Activated naive CD8-positive, alpha-beta T cell treated with anti-CD3 and anti-CD28 coated beads, Interleukin-2, amount 50 U/mL, for 24 hours (primary cell): ENCODE data around the gene PRSS57.

Experiments used
- ATAC-seq: fragments of 150-1000 bp; cut with Tn5 transposase; one replicate; pipeline ENCODE4 v1.10.0; 2021
- DNase-seq: peaks from one replicate; pipeline ENCODE4 v3.0.0; 2021
- H3K27ac Mint-ChIP-seq: one replicate; pipeline ENCODE4 v1.8.0; 2021; ENCODE audit warnings: mild to moderate bottlenecking, mixed read lengths
- H3K27me3 Mint-ChIP-seq: one replicate; pipeline ENCODE4 v1.8.0; 2021; ENCODE audit warnings: mixed read lengths
- H3K36me3 Mint-ChIP-seq: one replicate; pipeline ENCODE4 v1.8.0; 2021; ENCODE audit warnings: low read depth, mixed read lengths
- H3K4me1 Mint-ChIP-seq: one replicate; pipeline ENCODE4 v1.8.0; 2021; ENCODE audit warnings: mixed read lengths
- H3K4me3 Mint-ChIP-seq: one replicate; pipeline ENCODE4 v1.8.0; 2021; ENCODE audit warnings: mild to moderate bottlenecking, moderate library complexity, mixed read lengths
- H3K9me3 Mint-ChIP-seq: one replicate; pipeline ENCODE4 v1.8.0; 2021; ENCODE audit warnings: mixed read lengths

PRSS57 gene

GRCh38 chr19:688992-689391 is 6.3 kb downstream of the PRSS57 start:
- ATAC-seq, result no peak
- Mint-ChIP-seq H3K27ac (no peak overlapping the region), H3K9me3 (no peaks in the 10 kb centered on the region), H3K4me1 (no peaks in the 10 kb centered on the region), H3K36me3 (no peaks in the 10 kb centered on the region), H3K27me3 (no peaks in the 10 kb centered on the region), H3K4me3 (no peak overlapping the region)
- no peak for DNase-seq

DNA sequence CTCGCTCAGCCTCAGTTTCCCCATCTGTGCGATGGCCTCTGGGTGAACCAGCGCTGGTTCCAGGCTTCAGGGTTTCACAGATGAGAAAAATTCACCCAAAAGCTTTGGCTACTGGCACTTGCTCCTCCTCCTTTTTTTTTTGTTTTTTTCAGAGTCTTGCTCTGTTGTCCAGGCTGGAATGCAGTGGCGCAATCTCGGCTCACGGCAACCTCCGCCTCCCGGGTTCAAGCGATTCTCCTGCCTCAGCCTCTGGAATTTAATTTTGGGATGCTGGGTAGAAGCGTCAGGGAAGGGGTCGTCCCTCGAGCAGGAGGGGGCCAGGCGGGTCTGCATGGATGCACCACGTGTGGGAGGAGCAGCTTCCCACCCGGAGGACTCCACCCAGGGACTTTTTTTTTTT is 7.0 kb downstream of the PRSS57 start:
- no peak overlapping the region for H3K4me3 Mint-ChIP-seq

GRCh38 chr19:687569-688166 is 7.6 kb downstream of the PRSS57 start:
- H3K9me3 Mint-ChIP-seq, result no peaks in the 10 kb centered on the region
- H3K4me3 Mint-ChIP-seq, result no peak overlapping the region
- H3K4me1 Mint-ChIP-seq, result no peaks in the 10 kb centered on the region
- ATAC-seq, result no peak
- H3K27me3 Mint-ChIP-seq, result no peaks in the 10 kb centered on the region
- H3K27ac Mint-ChIP-seq, result no peak overlapping the region
- no peaks in the 10 kb centered on the region for H3K36me3 Mint-ChIP-seq
- DNase-seq, result no peak

More for the DNA sequence above, 7.0 kb downstream of the PRSS57 start:
- ATAC-seq (no peak), DNase-seq (no peak)
- H3K36me3 Mint-ChIP-seq, result no peaks in the 10 kb centered on the region
- H3K27ac Mint-ChIP-seq, result no peak overlapping the region
- H3K9me3 Mint-ChIP-seq, result no peaks in the 10 kb centered on the region
- no peaks in the 10 kb centered on the region for H3K4me1 Mint-ChIP-seq
- H3K27me3 Mint-ChIP-seq, result no peaks in the 10 kb centered on the region

GRCh38 chr19:686589-687297 is 8.5 kb downstream of the PRSS57 start:
- H3K36me3 Mint-ChIP-seq, result no peaks in the 10 kb centered on the region
- H3K4me1 Mint-ChIP-seq, result no peaks in the 10 kb centered on the region
- H3K27ac Mint-ChIP-seq, result no peak overlapping the region
- H3K27me3 Mint-ChIP-seq, result no peaks in the 10 kb centered on the region
- H3K9me3 Mint-ChIP-seq, result no peaks in the 10 kb centered on the region
- ATAC-seq, result no peak
- no peak overlapping the region for H3K4me3 Mint-ChIP-seq
- no peak for DNase-seq

DNA sequence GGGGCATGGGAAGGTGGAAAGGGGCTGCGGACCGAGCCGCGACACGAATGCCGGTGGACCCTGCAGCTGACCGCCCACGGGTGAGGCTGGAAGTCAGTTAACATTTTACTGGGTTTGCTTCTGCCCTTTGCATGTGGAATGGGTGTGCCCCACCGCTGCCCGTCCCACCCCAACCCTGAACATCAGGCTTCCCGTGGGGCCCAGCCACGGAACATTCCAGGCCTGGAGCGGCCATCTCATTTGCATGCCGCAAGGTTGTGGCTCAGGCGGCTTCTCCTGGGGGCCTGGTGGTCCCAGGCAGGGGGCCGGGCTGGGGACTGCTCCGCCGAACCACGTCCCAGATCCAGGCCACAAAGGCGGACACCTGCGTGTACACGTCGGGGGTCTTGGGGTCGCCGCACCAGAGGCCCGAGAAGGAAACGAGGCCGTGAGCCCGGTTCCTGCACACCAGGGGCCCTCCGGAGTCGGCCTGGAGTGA is 9.8 kb downstream of the PRSS57 start:
- H3K36me3 Mint-ChIP-seq, result no peaks in the 10 kb centered on the region

GRCh38 chr19:682678-683320 is 12.5 kb downstream of the PRSS57 start:
- H3K36me3 Mint-ChIP-seq, result no peaks in the 10 kb centered on the region

More for the DNA sequence above, 9.8 kb downstream of the PRSS57 start:
- DNase-seq (no peak), ATAC-seq (no peak)
- Mint-ChIP-seq H3K9me3 (no peaks in the 10 kb centered on the region), H3K27me3 (no peaks in the 10 kb centered on the region), H3K27ac (no peak overlapping the region), H3K4me3 (no peak overlapping the region), H3K4me1 (no peaks in the 10 kb centered on the region)

GRCh38 chr19:681029-682019 is 13.9 kb downstream of the PRSS57 start:
- H3K4me3 Mint-ChIP-seq, result peak overlapping the region; percentile 77
- peak overlapping the region; percentile 94 for H3K27ac Mint-ChIP-seq
- DNase-seq, result peak; percentile 95
- peaks cover 5% of the 10 kb centered on the region for H3K27me3 Mint-ChIP-seq
- peaks cover 5% of the 10 kb centered on the region for H3K4me1 Mint-ChIP-seq
- no peaks in the 10 kb centered on the region for H3K9me3 Mint-ChIP-seq
- no peak for ATAC-seq
- no peaks in the 10 kb centered on the region for H3K36me3 Mint-ChIP-seq

More at GRCh38 chr19:682678-683320, 12.5 kb downstream of the PRSS57 start:
- ATAC-seq (no peak), DNase-seq (no peak)
- Mint-ChIP-seq H3K27ac (no peak overlapping the region), H3K4me3 (no peak overlapping the region), H3K4me1 (peaks cover 5% of the 10 kb centered on the region), H3K9me3 (no peaks in the 10 kb centered on the region), H3K27me3 (no peaks in the 10 kb centered on the region)

- peak; percentile 99 for DNase-seq
- ATAC-seq, result peak; percentile 78
- H3K4me1 Mint-ChIP-seq, result peaks cover 6% of the 10 kb centered on the region
- H3K36me3 Mint-ChIP-seq, result no peaks in the 10 kb centered on the region
- peak overlapping the region; percentile 77 for H3K4me3 Mint-ChIP-seq
- H3K27ac Mint-ChIP-seq, result peak overlapping the region; percentile 94
- H3K9me3 Mint-ChIP-seq, result no peaks in the 10 kb centered on the region
- H3K27me3 Mint-ChIP-seq, result peaks cover 7% of the 10 kb centered on the region
Observed at GRCh38 chr19:680287-681028, 14.8 kb downstream of the PRSS57 start.

GRCh38 chr19:679418-680286 is 15.6 kb downstream of the PRSS57 start:
- Mint-ChIP-seq H3K4me1 (peaks cover 11% of the 10 kb centered on the region), H3K36me3 (no peaks in the 10 kb centered on the region), H3K27ac (peak overlapping the region; percentile 94), H3K4me3 (peak overlapping the region; percentile 71), H3K27me3 (peaks cover 14% of the 10 kb centered on the region), H3K9me3 (no peaks in the 10 kb centered on the region)
- DNase-seq (peak; percentile 55), ATAC-seq (peak; percentile 16)

DNA sequence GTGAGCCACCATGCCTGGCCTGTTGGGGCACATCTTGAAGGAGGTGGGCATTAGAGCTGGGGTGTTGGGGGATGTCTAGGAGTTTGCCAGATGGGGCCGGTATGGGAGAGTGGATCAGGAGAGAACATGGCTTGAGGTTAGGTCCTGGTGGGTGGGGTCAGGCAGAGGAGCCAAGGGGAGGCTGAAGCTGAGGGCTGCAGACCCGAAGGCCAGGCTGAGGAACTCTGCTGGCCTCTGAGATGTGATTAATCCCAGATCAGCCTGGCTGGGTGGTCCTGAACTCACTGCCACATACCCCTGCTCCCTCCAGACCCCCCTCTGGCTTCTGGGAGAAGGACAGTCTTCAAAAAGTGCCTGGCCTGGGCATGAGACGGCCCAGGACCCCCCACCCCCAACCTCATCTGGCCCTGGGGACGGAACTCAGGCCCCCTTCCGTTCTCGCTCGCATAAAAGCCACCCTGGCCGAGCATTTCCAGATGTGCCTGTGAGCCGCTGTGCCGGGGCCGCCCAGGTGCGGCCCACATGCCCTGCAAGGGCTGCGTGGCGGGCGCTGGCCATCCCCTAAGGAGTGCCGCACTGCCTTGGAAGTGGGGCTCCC is 16.4 kb downstream of the PRSS57 start:
- no peaks in the 10 kb centered on the region for H3K9me3 Mint-ChIP-seq
- H3K27ac Mint-ChIP-seq, result no peak overlapping the region
- ATAC-seq, result no peak
- H3K36me3 Mint-ChIP-seq, result no peaks in the 10 kb centered on the region
- DNase-seq, result no peak
- H3K27me3 Mint-ChIP-seq, result peaks cover 15% of the 10 kb centered on the region
- peaks cover 11% of the 10 kb centered on the region for H3K4me1 Mint-ChIP-seq
- H3K4me3 Mint-ChIP-seq, result peak overlapping the region; percentile 71

- H3K27me3 Mint-ChIP-seq, result peaks cover 18% of the 10 kb centered on the region
- no peaks in the 10 kb centered on the region for H3K36me3 Mint-ChIP-seq
- no peaks in the 10 kb centered on the region for H3K9me3 Mint-ChIP-seq
- ATAC-seq (no peak), DNase-seq (no peak)
- H3K27ac Mint-ChIP-seq, result no peak overlapping the region
- peaks cover 11% of the 10 kb centered on the region for H3K4me1 Mint-ChIP-seq
- no peak overlapping the region for H3K4me3 Mint-ChIP-seq
Observed at GRCh38 chr19:677601-678436, 17.4 kb downstream of the PRSS57 start.

DNA sequence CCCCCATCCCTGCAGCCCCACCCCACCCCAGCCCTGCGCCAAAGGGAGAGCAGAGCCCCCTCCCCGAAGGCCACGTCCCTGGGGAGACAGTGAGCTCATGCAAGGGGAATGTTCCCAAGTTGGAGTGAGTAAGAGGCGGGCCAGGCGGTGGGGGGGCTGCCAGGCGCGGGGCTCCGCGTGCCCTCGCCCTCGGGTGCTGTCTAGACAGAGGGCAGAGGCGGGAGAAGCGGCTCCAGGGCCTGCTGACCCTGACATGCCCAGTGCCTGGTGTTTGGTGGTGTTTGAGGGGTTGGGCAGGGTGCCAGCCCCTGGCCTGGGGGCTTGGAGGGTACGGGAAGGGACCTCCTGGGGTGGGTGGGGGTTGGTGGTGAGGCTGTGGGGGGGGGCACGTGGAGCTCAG is 18.1 kb downstream of the PRSS57 start:
- no peaks in the 10 kb centered on the region for H3K9me3 Mint-ChIP-seq
- no peaks in the 10 kb centered on the region for H3K36me3 Mint-ChIP-seq
- peaks cover 18% of the 10 kb centered on the region for H3K27me3 Mint-ChIP-seq
- no peak overlapping the region for H3K4me3 Mint-ChIP-seq
- ATAC-seq (no peak), DNase-seq (no peak)
- no peak overlapping the region for H3K27ac Mint-ChIP-seq
- H3K4me1 Mint-ChIP-seq, result peaks cover 11% of the 10 kb centered on the region
